CD4-positive, alpha-beta T cell treated with Interleukin-1 beta for 1 hour (primary cell): ENCODE measurements around the gene THAP4.
"Not testable (repeated sequence)": the region's sequence is repeated elsewhere in the genome, so short reads cannot be mapped to it uniquely, and the experiment has no call there.

ENCODE experiments used
- DNase-seq, 2 donors: peaks; one replicate each; pipeline ENCODE4 v3.0.0-alpha.2; 2020 to 2022

THAP4 gene

DNA sequence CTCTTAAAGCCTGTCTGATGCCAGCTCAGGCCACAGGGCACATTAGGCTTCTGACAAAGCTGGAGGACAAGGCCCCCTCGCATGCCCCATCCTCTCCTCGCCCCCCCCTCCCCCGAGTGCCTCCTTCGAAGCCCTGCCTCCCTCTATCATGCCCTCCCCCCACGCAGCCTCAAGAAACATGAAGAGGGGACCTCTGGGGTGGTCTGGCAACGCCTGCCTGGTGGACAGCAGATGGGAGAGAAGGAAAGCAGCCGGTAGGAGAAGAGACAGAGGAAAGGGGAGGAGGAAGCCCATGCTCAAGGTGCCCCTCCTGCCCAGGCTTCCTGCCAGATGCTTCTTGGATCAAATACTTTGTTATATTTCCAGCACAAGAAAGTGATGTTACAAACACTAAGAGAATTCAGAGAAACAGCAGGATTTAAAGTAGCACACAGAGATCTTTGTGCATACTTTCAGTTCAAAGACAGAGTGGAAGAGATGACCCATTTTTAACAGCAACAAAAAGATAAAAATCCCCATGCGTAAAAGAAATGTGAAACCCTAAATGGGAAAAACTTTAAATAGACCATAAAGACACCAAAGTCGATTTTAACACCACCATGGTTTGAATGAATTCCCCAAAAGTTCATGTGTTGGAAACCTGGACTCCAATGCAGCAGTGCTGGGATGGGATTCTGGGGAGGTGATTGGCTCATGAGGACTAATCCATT, 59.4 kb downstream of the THAP4 start:
- DNase-seq, result no peak

- no peak for DNase-seq
Observed at GRCh38 chr2:241576293-241576654, 60.7 kb downstream of the THAP4 start.

DNA sequence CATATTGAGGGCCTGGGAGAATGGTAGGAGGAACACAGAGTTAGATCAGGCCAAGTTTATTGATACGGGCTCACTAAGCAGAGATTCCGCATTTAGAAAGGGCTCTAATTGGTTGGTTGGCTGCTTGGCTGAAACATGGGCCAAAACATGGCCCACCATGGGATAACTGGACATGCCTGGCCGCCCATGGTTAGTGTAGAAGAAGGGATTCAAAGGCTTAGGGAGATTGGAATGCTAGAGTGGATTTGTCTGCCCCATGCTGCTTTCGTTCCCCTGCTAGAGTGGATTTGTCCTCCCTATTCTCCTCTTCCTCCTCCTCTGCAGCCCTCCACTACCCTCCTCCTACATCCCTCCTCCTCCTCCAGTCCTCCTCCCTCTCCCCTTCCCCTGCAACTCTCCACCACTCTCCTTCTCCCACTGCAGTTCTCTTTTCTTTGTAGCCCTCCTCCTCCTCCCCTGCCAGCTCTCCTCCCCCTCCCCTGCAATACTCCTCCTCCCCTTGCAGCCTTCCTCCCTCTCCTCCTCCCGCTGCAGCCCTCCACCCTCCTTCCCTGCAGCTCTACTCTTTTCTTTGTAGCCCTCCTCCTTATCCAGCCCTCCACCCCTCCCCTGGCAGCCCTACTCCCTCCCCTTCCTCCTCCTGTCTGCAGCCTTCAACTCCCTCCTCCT, 61.2 kb downstream of the THAP4 start:
- DNase-seq, result no peak

DNA sequence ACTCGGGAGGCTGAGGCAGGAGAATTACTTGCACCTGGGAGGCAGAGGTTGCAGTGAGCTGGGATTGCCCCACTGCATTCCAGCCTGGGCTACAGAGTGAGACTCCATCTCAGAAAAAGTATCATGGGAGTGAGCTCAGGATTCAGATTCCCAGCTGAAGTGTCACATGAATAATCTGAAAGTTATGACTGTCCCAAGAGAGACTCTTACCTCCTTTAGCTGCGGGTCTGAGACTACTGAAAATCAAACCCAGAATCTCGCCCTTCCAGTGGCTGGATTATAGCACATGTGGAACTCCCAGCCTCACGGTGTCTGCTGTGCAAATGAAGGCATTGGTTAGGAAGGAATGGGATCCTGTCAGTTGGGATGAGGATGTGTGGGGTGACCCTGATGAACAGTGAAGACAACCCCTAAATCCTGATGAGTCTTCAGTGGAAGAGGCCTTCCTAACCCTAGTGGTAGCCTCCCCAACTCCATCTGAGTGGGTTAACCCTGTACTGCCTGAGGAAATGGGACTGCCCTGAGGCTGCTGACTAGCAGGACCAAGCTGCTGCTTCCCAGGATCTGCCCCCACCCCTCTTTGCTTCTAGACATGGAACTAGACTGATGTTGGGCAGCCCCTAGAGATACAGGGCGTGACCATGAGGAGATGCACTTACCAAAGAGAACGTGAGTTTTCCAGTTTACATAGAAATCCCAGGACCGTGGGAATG, 61.9 kb downstream of the THAP4 start:
- DNase-seq, result no peak

GRCh38 chr2:241573741-241574140, 63.2 kb downstream of the THAP4 start:
- DNase-seq, result no peak

DNA sequence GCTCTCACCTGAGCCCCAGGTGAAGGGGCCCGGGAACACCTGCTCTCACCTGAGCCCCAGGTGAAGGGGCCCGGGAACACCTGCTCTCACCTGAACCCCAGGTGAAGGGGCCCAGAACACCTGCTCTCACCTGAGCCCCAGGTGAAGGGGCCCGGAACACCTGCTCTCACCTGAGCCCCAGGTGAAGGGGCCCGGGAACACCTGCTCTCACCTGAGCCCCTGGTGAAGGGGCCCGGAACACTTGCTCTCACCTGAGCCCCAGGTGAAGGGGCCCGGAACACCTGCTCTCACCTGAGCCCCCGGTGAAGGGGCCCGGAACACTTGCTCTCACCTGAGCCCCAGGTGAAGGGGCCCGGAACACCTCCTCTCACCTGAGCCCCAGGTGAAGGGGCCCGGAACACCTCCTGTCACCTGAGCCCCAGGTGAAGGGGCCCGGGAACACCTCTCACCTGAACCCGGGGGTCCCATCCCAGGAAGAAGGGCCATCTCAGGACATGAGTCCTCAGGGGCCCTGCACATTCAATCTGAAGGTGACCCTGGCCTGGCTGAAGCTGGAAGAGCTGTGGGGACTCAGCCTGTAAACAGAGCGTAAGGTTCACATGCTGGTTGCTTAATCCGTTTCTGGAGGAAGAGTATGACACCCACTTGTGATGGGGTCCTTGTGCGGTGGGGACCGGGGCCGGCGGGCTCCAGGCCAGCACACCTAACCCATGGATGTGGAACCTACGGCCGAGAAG, 63.9 kb downstream of the THAP4 start:
- not testable (repeated sequence) for DNase-seq

GRCh38 chr2:241571821-241572620, 64.9 kb downstream of the THAP4 start:
- no peak for DNase-seq

DNA sequence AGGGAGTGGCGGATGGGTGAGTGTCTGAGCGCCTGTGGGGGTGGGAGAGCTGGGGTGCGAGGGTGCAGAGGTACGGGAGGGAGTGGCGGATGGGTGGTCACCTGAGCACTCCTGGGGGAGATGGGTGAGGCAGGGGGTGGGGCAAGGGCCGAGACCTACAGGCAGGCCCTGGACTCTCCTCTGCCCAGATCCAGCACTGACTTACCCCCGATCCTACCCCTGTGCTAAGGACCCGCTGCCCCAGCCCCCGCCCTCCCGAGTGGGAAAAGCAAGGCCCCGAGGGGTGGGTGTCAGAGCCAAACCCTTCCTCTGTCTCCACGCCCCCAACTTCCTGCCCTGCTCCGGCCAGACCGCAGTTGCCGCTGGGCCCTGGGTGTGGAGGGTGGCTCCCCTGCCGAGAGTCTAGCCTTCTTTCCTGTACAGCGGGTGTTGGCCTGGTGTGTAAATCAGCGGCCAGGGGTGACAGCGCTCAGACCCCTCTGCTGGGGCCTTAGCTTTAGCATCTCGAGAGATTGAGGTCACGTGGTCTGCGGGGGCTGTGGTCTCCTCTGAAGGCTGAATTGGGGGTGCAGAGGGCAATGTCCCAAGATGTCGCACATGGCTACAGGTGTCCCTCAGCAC, 65.9 kb downstream of the THAP4 start:
- no peak for DNase-seq

DNA sequence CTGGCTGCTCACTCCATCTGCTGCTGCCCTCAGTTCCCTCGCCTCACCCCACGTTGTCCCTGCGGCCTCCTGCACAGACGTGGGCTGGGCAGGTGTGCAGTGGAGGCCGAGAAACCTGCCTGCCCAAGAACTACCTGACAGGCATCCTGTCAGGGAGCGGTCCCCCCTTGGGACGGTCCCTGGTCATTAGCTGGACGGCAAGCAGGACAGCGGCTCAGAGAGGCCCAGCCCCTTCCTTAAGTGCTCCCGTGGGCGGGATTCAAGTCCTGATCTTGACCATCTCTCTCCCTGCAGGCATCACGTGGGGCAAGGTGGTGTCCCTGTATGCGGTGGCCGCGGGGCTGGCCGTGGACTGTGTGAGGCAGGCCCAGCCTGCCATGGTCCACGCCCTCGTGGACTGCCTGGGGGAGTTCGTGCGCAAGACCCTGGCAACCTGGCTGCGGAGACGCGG, 67.1 kb downstream of the THAP4 start:
- DNase-seq, result no peak

GRCh38 chr2:241568726-241569125, 68.2 kb downstream of the THAP4 start:
- DNase-seq, result no peak

DNA sequence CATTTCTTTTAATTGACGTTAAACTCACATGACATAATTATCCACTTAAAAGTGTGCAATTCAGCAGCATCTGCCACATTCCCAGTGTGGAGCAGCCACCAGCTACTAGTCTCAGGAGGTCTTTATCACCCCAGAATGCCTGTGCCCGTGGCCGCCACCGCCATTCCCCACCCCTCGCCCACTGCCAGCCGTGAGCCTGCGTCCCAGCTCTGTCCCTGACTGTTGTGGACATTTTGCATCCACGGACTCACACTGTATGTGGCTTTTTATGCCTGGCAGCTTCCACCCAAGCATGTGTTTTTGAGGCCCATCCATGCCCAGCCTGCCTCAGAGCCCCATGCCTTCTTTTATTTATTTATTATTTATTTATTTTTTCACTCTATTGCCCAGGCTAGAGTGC, 69.2 kb downstream of the THAP4 start:
- no peak for DNase-seq

- DNase-seq, result not testable (repeated sequence)
Observed at GRCh38 chr2:241567266-241567665, 69.7 kb downstream of the THAP4 start.

GRCh38 chr2:241566468-241566867, 70.5 kb downstream of the THAP4 start:
- no peak for DNase-seq

GRCh38 chr2:241566021-241566420, 70.9 kb downstream of the THAP4 start:
- DNase-seq, result not testable (repeated sequence)

- no peak for DNase-seq
Observed at GRCh38 chr2:241565411-241565810, 71.5 kb downstream of the THAP4 start.

GRCh38 chr2:241564596-241565410, 72.2 kb downstream of the THAP4 start:
- no peak for DNase-seq

DNA sequence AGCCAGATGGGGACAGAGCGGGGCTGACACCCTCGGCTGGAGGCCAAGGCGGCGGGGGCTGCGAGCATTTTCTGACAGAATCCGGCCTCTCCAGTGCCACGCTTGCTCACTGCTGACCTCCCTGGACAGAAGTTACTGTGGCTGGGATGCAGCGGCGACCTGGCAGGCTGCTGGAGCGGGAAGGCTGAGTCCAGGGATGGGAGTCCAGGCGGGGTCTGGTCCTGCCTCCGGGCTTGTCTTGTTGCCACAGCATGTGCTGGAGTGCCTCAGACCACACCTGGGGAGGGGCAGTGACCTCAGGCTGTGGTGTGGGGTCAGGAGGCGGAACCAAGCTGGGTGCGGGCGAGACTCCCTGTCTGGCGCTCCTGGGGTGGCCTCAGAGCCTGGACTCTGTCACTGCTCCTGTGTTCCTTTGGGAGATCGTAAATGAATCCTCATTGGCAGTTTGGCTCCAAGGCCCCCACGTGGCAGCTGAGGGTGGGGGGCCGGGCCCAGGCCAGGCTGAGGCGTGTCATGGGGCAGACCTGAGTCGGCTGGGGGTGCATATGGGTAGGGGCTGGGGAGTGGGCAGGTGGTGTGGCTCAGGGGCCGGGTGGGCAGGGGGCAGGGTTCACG, 72.9 kb downstream of the THAP4 start:
- no peak for DNase-seq

DNA sequence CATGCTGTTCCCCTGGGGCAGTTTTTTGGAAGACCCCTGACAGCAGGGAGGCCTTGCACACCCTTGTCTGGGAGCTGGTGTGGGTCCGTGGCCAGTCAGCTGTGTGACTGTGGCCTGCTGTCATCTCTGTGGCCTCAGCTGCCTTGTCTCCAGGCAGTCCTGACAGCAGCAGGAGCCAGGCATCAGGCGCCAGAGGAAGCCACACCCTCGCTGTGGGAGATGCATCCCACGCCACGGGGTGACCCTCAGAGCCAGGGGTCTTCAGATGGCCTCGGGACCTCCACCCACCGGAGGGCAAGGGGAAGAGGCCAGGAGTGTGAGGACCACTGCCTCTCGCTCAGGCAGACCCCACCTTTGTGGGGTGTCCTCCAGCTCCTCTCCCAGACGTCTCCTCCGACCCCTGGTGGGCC, 73.4 kb downstream of the THAP4 start:
- no peak for DNase-seq

DNA sequence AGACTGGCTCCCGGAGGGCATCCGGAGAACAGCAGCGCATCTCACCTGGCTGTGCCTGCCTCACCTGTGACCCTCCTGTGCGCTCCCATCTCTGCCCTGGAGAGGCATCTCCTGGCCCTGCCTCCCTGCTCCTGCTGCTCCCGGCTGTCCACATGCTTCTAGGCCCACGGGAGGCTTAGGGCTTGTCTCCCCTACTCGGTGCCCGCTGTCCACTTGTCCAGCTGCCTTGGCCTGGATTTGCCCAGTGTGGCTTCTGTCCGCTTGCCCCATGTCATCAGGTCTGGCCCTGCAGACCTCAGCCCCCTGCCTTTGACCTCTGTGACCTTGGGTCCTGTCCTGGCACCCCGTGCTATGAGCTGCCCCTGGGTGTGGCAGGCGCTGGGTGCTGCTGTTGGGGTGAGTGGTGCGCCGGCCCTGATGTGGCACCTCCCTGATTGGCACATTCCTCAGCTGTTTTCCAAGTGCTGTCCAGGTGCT, 73.9 kb downstream of the THAP4 start:
- DNase-seq, result no peak

GRCh38 chr2:241562269-241562891, 74.6 kb downstream of the THAP4 start:
- DNase-seq, result no peak
